Nephron (organoid): ENCODE data around the gene FNIP2.

Source experiments
- H3K27ac Mint-ChIP-seq, 3 experiments: 2 replicates each; pipeline ENCODE4 v1.8.0; 2020; ENCODE audit warnings: mixed read lengths in 3 of 3, mild to moderate bottlenecking in 2 of 3, moderate library complexity in 1 of 3
- H3K27me3 Mint-ChIP-seq: 2 replicates; pipeline ENCODE4 v1.8.0; 2021; ENCODE audit warnings: low read depth, mild to moderate bottlenecking, moderate library complexity, mixed read lengths
- H3K36me3 Mint-ChIP-seq: 2 replicates; pipeline ENCODE4 v1.8.0; 2020; ENCODE audit warnings: low read depth, mixed read lengths
- H3K4me1 Mint-ChIP-seq: 2 replicates; pipeline ENCODE4 v1.8.0; 2020; ENCODE audit warnings: mixed read lengths
- H3K4me3 Mint-ChIP-seq, 3 experiments: 2 replicates each; pipeline ENCODE4 v1.8.0; 2020; ENCODE audit warnings: mild to moderate bottlenecking in 3 of 3, mixed read lengths in 3 of 3, moderate library complexity in 2 of 3
- H3K9me3 Mint-ChIP-seq: 2 replicates; pipeline ENCODE4 v1.8.0; 2020; ENCODE audit warnings: mixed read lengths
- TF ChIP-seq, protein P1 (sequence below), 3 experiments: fragments of 200-600 bp; sonication (generic); IDR thresholded peaks; one replicate each; pipeline ENCODE4 v1.5.0; 2021; ENCODE audit warnings: antibody characterized with exemption in 3 of 3; ENCODE audit not compliant: unreplicated experiment in 3 of 3

The FNIP2 gene

DNA sequence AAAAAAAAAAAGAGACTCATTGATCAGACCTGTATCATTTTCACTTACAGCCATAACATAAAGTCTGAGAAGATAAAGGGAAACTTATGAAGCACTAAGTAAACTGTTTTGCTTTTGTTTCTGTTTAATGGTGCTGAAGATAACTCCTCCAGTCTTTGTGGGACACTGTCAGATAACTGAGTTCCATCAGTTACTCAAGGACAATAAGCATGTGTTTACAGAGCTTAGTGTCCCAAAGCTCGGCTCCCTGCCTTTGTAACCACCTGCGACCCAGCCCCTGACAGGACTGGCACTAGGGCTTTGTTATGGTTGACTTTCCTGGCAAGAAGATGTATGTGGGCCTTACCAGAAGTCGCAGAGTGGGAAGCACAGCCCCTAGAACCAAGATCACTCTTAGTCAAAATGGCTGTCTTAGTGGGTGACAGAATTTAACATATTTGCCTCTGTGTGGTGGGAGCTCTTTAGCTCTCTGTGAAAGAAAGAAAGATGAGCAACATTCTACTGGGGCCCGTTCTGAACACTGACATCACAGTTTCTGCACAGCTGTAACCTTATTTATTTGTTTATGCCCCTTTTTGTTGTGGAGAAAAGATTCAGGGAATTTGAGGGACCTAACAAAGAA lies 68.1 kb downstream of the FNIP2 start:
- no peak overlapping the region for H3K4me3 Mint-ChIP-seq
- no peak overlapping the region for H3K27ac Mint-ChIP-seq

DNA sequence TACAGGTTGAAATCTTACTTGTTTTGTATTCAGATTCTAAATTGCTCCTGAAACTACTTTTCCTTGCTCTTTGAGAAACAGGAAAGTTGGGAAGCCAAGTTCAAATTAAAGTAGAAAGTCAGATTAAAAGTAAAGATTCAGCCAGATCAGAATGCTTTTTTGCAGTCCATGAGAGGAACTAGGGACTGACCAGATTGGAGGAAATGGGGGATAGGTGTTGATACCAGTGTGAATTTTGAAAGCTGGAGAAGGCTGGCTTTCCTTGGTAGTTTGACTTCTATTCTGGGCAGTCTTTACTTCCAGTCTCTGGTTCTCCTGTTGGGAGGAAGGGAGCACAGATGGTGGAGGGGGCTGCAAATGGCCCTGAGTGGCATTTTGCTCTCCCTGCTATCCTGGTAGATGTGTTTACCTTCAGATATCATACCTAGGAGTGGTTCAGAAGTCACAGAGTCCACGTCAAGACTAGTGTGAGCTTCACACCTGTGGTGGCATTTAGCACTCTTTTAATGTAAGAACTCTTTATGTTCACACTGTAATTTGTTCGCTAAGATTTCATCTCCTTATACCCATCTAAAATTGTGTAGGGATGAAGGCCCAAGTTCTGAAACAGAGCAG lies 68.8 kb downstream of the FNIP2 start:
- TF ChIP-seq, protein P1, sequence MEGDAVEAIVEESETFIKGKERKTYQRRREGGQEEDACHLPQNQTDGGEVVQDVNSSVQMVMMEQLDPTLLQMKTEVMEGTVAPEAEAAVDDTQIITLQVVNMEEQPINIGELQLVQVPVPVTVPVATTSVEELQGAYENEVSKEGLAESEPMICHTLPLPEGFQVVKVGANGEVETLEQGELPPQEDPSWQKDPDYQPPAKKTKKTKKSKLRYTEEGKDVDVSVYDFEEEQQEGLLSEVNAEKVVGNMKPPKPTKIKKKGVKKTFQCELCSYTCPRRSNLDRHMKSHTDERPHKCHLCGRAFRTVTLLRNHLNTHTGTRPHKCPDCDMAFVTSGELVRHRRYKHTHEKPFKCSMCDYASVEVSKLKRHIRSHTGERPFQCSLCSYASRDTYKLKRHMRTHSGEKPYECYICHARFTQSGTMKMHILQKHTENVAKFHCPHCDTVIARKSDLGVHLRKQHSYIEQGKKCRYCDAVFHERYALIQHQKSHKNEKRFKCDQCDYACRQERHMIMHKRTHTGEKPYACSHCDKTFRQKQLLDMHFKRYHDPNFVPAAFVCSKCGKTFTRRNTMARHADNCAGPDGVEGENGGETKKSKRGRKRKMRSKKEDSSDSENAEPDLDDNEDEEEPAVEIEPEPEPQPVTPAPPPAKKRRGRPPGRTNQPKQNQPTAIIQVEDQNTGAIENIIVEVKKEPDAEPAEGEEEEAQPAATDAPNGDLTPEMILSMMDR (IDR thresholded peaks at IDR 0.05; ENCODE audit: unreplicated experiment in 3 of 3): no peak
- no peaks in the 10 kb centered on the region for H3K27me3 Mint-ChIP-seq
- no peak overlapping the region for H3K27ac Mint-ChIP-seq
- H3K9me3 Mint-ChIP-seq: no peaks in the 10 kb centered on the region
- H3K4me3 Mint-ChIP-seq: no peak overlapping the region
- peaks cover 55% of the 10 kb centered on the region for H3K36me3 Mint-ChIP-seq
- no peaks in the 10 kb centered on the region for H3K4me1 Mint-ChIP-seq

More for the DNA sequence above, 68.1 kb downstream of the FNIP2 start:
- H3K27me3 Mint-ChIP-seq: no peaks in the 10 kb centered on the region
- peaks cover 57% of the 10 kb centered on the region for H3K36me3 Mint-ChIP-seq
- H3K9me3 Mint-ChIP-seq: no peaks in the 10 kb centered on the region
- TF ChIP-seq, protein P1 (IDR thresholded peaks at IDR 0.05; ENCODE audit: unreplicated experiment in 3 of 3): no peak
- H3K4me1 Mint-ChIP-seq: no peaks in the 10 kb centered on the region

DNA sequence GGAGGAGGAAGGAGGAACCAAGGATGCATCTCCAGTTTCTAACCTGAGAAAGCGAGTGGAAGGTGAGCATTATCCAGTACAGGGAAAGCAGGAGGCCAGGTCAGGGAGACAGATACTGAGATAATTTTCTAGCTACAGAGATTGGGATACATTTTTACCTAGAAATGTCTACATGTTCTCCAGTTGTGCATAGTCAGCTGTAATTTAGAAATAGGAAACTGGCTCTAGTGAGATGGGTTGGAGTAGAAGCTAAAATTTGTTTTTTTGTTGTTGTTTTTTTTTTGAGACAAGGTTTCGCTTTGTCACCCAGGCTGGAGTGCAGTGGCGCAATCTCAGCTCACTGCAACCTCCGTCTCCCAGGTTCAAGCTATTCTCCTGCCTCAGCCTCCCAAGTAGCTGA lies 71.3 kb downstream of the FNIP2 start:
- H3K4me1 Mint-ChIP-seq: no peaks in the 10 kb centered on the region
- H3K36me3 Mint-ChIP-seq: peaks cover 54% of the 10 kb centered on the region
- no peaks in the 10 kb centered on the region for H3K9me3 Mint-ChIP-seq
- TF ChIP-seq, protein P1 (IDR thresholded peaks at IDR 0.05; ENCODE audit: unreplicated experiment in 3 of 3): no peak
- no peaks in the 10 kb centered on the region for H3K27me3 Mint-ChIP-seq
- no peak overlapping the region for H3K27ac Mint-ChIP-seq
- no peak overlapping the region for H3K4me3 Mint-ChIP-seq

DNA sequence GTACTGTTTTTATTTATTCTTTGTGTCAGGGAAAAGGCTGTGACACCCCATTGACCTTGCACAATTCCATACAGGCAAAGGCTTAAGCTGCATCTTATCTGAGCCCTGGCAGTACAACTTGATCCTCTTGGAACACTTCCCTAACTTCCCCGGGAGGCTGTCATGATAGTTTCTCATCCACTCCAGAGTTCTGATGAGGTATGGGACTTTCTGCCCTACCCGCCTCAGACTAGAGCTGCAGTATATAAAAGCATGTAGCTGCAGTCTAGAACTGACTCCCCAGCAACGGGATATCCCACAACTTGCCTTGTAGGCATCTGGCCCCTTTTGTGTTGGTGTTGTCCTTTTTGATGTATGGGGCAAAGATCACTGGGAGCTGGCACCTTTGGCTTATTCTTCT lies 72.7 kb downstream of the FNIP2 start:
- TF ChIP-seq, protein P1 (IDR thresholded peaks at IDR 0.05; ENCODE audit: unreplicated experiment in 3 of 3): no peak
- Mint-ChIP-seq H3K9me3 (no peaks in the 10 kb centered on the region), H3K4me3 (no peak overlapping the region), H3K27me3 (no peaks in the 10 kb centered on the region), H3K36me3 (peaks cover 46% of the 10 kb centered on the region), H3K27ac (no peak overlapping the region), H3K4me1 (no peaks in the 10 kb centered on the region)

DNA sequence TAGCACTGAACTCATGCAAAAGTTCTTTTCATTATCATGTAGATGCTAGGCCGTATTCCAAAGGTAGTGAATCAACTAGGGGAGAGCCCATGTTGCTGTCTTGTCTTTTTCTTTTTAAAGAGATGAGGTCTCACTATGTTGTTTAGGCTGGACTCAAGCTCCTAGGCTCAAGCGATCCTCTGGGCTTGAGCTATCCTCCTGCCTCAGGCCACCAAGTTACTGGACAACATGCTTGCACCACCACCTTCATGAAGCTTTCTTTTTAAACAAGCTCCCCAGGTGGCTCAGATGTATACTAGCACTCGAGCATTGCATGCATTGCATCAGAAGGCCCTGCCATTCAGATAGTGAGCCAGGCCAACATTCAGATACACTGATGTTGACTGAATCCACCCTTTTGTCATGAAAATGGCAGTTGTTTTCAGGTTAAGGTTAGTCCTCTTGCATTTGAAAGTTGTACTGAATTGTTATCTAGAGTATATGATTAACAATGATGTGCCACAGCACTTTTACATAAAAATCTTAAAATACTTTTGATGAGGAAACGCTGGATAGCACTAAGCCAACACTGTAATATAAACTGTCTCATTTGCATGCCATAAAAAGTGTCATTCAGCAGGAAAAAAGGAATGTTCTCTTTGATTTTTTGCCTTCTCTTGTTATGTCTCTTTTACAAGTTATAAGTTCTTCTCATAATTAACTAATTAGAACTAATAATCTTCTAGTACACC lies 76.7 kb downstream of the FNIP2 start:
- Mint-ChIP-seq H3K27ac (no peak overlapping the region), H3K4me1 (peaks cover 4% of the 10 kb centered on the region), H3K36me3 (peaks cover 33% of the 10 kb centered on the region), H3K27me3 (no peaks in the 10 kb centered on the region), H3K9me3 (no peaks in the 10 kb centered on the region), H3K4me3 (no peak overlapping the region)
- TF ChIP-seq, protein P1 (IDR thresholded peaks at IDR 0.05; ENCODE audit: unreplicated experiment in 3 of 3): no peak
